GM18873 (cell line): ENCODE measurements around the gene HADHB.

Experiments
- ATAC-seq: cut with Tn5 transposase; IDR thresholded peaks from one replicate; pipeline ENCODE4 v1.9.1; 2021; ENCODE audit warnings: mild to moderate bottlenecking, moderate library complexity, moderate number of reproducible peaks; ENCODE audit not compliant: unreplicated experiment, low FRiP score

HADHB gene

DNA sequence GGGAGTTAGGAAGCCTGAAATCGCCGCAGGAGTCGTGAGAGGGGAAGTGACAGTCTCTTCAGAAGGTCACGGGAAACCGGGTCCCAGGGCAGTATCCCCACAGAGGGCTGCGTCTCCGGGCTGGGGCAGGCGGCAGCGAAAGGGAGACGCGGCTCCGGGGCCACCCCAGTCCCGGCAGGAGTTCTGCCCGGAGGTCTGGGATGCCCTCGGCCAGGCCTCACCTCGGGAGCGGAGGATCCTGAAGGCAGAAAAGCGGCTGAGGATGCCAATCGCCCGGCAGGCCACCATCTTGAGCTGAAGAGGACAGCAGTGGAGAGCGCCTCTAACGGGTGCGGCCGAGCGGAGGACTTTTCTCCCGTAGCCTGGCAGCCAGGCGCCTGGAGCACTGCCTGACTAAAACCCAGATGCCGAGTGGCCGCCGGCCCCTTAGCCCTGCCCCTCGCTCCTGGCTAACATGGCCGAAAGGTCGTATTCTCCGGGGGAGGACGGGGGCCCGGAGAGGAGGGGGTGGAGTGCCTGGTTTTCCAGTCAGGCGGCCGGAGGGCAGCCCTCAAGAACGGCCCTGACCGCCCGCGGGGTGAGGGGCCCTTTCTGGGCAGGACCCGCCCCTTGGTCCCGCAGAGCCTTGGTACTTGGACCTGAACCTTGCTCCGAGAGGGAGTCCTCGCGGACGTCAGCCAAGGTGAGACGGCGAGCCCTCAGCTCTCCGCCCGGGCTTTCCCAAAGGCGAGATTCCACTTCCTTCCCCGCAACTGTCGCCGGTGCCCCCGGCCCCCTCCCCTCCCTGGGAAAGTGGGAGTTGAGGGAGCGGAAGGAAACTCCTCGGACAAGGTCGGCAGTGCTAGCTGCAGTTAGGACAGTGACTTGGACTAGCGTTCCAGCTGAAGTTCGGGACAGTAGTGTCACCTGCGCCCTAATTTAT lies at the start of gene HADHB, which contains the start of gene HADHA:
Gene HADHB (plus strand): TSS at position 631 of the 922 bp plus-strand sequence. CDS start 9,316 bp downstream, outside the sequence.
Gene HADHA (minus strand): TSS at position 324 of the 922 bp plus-strand sequence. CDS start 36 bp downstream, at position 288.
- peak; percentile 48 for ATAC-seq

DNA sequence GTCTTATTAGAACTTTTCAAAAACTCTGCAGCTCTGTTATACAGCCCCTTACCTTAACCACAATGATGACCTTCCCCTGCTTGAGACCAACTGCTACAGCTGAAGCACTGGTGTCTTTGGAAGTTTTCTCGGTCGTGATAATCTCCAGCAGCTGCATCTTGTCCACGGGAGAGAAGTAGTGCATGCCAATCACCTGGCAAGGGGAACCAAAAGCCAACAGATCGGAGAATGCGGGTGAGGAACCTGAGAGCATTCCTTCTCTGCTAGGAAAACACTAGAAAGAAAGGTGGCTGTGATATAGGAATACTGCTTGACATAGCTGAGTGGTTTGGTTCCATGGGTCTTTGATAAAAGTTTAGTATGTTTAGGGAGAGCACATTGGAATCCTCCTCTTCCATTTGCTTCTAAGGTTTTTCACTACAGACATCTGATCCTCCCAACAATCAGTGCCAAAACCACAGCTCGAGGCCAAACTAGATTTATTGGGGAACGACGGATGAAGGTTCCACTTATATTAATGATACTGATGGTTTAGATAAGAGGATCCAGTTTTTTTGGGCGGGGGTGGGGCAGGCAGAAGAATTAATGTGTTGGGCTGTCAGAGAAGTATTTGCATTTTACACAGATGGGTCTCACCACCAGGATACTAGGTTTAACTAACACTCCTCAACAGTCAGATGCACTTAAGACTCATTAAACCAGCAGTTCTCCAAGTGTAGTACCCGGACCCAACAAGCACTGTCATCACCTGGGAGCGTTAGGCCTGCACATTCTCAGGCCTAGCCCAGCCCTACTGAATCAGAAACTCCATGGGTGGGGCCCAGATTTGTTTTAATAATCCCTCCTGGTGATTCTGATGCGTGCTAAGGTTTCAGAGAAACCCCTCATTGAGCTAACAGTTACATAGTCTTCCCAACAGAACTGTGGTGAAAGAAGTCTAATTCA lies 49.4 kb upstream of the HADHB start:
- ATAC-seq: no peak

DNA sequence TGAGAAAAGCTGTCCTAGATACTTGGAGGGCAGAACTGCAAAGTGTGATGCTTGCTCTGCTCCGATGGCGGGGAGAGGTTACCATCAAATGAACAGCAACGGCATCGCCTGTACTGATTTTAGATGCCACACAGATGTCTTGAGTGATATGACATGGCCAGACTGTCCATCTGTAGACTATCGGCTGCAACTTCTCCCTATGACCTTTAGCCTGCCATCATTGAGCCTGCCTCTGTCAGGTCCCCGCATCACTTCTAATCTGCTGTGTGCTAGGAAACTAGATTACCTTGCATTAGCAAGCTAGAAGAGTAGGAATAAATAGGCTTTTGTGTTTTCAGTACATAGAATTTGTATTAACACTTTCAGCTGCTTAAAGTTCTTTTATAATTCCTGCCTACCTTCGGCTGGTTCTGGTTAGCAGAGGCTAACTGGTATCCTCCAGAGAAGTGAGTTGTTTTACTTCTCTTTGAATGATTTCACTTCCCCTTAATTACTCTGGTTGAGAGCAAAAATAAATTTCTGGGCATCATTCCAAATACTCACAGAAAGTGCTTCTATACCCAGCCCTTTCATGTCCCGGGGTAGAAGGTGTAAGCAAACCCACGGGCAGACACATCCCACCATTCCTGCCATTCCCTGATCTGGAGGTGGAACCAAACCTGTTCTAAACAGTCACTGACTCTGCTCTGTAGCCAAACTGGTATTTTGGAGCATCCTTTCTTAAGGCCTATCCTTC lies 47.9 kb upstream of the HADHB start:
- no peak for ATAC-seq

DNA sequence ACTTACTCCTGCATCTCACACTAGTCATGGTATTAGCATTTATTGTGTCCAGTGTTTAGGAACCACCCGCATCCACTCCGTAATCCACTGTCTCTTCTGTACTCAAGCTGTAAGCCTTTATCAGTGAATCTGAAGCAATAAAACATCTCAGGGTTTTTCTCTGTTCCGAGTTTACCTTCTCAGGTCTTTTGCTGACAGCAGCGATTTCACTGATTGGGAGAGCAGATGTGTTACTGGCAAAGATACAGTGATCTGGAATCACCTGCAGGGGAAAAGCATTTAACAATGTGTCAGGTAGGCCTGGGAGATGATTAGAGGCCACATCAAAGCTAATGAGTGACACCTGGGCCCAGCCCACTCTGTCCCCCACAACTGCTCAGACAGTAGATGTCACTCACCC lies 47.2 kb upstream of the HADHB start:
- ATAC-seq: no peak

DNA sequence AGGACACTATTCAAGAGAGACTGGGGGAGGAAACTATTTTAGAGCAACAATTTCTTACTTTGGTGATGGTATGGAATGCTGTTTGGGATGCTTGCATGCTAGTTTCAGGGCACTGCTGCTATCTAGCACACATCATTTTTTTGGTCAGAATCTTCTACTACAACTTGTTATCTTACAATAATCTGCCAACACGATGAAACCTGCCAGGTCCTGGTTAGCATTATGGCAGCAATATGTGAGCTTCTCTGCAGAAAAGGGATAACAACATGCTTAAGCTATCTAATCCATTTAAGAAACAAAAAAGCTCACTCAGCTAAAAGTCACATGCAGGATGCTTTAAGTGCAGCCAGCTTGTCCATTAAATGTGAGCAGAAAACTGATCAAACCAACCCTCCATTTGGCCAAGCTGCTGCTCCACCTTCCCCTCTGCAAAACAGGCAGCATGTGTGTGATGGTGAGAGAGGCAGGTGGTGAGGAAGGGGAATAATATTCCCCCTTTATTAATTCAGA lies 41.7 kb upstream of the HADHB start:
- no peak for ATAC-seq

DNA sequence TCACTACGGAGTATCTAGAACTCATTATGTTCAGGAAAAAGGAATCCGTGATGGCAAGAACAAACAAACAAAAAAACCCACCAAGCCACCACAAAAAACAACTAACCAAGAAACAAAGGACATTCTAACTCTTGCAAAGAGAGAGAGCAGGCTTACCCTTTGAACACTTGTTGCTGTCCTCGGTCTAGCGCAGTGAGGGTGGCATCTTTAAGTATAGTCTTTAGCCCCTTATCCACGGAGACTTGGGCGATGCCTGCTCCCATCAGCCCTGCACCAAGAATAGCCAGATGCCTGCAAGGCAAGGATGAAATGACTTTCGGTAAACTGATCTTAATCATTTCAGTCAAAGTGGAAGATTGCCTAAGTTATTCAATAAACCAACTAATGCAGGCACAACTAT lies 40.8 kb upstream of the HADHB start:
- no peak for ATAC-seq

DNA sequence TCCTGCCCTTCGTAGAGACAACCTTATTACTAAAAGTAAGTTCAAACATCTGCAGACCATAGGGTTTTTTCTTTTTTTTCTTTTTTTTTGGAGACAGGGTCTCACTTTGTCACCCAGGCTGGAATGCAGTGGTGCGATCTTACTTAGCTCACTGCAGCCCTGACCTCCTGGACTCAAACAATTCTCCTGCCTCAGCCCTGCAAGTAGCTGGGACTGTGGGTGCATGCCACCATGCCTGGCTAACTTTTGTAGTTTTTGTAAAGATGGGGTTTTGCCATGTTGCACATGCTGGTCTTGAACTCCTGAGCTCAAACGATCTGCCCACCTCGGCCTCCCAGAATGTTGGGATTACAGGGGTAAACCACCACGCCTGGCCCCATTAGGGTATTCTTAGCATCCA lies 32.7 kb upstream of the HADHB start:
- no peak for ATAC-seq

DNA sequence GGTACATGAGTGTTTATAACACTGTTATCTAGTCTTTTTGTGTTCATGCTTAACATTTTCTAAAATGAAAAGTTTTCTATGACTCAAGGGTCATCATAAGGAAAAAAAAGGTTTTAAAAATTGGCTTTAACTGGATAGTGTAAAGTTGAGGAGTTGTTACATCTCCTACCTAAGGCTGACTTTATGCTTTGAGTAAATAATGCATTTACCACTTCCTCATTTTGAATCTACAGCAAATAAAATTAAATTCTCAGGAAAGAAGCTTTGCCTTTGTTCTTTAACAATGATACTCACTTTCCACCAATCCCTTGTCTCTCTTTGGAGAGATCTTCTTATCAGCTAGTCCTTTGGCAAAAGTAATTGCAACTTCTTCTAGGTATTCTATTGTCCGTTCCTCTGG lies 30.0 kb upstream of the HADHB start:
- ATAC-seq: no peak

DNA sequence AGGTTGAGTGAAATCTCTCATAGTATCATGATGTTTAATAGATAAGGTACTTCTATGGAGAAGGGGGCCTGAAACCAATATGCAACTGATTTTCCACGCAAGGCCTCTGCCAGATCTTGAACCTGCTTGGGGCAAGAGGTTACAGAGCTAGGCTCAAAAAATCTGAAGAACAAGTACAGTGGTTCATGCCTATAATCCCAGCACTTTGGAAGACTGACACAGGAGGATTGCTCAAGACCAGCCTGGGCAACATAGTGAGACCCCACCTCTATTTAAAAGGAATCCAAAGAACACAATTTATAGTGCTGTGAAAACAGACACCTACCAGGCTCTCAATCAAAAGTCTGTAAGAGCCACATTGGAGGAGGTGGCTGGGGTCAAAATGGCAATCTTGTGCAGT lies 28.9 kb upstream of the HADHB start:
- no peak for ATAC-seq

DNA sequence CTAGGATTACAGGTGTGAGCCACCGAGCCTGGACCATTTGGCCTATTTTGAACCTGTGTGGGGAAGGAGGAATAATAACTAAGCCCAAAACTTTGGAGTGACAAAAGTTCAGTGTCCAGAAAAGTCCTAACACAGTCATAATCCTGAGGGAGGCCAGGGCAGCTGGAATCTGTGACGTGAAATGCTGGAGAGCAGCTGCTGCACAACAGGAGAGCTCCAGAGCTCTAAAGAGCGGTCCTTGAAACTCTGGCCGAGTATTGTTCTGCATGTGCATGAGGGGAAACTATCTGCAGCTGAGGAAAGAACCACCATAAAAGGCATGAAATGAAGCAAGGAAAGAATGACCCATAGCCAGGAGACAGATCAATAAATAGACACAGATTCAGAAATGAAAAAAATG lies 28.2 kb upstream of the HADHB start:
- no peak for ATAC-seq

DNA sequence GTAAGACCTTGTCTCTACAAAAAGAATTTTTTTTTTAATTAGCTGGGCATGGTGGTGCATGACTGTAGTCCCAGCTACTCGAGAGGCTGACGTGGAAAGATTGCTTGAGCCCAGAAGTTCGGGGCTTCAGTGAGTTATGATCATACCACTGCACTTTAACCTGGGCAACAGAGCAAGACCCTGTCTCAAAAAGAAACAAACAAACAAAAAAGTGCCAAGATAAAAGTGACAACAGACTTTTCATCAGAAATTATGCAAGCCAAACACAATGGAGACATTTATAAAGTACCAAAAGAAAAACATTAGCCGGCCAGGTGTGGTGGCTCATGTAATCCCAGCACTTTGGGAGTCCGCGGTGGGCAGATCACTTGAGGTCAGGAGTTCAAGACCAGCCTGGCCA lies 27.0 kb upstream of the HADHB start:
- ATAC-seq: no peak

DNA sequence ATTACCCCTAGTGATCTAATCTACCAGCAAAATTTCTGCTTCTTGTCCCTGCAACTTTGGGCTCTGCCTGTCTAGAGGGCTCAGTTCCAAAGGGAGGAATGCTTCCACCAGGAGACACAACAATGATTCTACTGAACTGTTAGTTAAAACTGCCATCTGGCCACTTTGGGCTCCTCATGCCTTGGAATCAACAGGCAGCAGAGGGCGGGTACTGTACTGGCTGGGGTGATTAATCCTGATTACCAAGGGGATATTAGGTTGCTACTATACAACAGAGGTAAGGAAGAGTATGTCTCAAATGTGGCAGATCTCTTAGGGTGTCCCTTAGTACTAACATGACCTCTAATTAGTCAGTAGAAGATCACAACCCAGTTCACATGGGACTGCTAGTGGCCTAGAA lies 21.7 kb upstream of the HADHB start:
- ATAC-seq: no peak

DNA sequence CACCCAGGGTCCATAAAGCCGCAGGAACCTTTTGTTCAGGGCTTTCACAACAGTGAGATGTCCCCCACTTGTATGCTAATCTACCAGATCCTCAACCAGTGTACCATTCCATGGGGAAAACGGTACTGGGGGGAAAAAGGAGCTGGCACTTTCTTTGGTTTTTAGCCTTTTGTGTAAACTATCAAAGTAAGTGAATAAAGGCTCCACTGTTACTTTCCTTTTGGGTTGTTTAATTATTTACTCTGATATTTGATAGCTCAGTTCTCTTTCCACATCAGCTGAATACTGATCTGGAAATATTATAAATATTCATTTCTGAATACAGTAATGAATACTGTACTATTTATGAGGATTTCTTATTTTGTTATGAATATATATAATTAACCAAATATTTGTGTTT lies 20.6 kb upstream of the HADHB start:
- no peak for ATAC-seq

DNA sequence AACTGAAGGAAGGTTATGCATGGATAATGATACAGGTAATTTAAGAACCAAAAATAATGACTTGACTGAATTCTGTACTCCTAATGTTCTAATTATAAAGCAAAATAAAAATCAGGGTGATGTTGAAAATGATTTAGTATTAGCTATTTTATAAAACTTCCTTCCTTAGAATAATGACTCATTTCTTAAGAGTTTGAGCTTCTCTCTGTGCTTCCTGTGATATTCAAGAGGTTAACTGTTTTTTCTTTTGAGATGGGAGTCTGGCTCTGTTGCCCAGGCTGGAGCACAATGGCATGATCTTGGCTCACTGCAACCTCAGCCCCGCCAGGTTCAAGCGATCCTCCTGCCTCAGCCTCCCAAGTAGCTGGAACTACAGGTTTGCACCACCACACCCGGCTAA lies 15.1 kb upstream of the HADHB start:
- no peak for ATAC-seq

DNA sequence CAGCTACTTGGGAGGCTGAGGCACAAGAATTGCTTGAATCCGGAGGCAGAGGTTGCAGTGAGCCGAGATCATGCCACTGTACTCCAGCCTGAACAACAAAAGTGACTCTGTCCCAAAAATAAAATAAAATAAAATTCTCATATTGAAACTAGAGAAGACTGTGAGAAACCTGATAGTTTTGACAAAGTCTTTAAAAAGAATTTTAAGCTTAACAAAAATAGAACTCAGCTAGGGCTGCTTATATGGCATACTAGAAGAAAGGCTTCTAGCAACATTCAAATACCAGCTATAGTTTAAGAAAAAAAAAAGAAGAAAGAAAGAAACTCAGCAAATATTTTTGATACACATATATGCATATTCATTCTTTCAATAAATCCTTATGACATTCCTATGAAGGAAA lies 13.9 kb upstream of the HADHB start:
- ATAC-seq: no peak

DNA sequence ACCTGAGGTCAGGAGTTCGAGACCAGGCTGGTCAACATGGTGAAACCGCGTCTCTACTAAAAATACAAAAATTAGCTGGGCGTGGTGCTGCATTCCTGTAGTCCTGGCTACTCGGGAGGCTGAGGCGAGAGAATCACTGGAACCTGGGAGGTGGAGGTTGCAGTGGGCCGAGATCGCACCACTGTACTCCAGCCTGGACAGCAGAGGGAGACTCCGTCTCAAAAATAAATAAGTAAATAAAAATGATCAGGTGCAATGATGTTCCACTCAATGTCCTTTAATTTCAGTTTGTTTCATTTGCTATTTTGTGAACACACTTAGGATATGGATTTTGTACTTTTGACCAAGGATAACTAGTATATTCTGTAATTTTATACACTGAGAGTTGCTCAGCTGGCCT lies 9.7 kb upstream of the HADHB start:
- no peak for ATAC-seq

DNA sequence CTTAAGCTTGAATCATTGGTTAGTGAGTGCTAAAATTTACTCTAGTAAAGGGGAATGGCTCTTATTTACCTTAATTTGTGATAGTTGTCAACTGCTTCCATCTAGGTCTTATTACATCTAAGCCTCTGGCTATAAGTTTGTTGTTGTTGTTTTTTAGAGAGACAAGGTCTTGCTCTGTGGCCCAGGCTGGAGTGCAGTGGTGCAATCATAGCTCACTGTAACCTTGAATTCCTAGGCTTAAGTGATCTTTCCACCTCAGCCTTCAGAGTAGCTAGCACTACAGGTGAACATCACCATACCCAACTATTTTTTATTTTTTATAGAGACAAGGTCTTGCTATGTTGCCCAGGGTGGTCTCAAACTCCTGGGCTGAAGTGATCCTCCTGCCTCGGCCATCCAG lies 6.9 kb upstream of the HADHB start:
- no peak for ATAC-seq

DNA sequence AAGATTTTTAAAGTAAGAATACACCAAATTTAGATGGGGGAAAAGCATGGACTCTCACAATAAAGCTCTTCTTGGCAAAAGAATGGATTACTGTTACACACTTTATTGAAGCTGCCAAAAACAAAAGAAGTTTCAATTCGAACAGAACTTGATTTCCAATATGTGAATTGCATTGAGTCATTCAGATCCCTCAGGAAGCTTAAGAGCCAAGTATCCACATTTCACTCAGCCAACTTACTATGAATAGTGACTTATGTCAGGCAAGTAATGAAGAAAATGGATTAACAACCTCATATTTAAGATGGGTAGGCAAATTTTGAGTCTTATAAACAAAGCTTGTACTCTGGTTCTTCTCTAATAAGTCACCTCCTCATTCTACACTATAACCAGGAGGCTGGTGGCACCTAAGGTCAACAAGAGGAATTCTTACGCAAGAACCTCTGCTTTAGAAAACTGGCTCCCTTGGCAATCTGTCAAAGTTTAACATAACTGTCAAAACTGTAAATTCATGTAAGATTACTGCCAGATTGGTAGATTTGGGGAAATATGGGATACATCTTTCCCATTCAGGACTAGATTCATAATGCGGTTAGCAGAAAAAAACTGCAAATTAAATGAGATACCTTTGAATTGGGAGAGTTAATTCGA lies 6.3 kb upstream of the HADHB start:
- ATAC-seq: no peak

DNA sequence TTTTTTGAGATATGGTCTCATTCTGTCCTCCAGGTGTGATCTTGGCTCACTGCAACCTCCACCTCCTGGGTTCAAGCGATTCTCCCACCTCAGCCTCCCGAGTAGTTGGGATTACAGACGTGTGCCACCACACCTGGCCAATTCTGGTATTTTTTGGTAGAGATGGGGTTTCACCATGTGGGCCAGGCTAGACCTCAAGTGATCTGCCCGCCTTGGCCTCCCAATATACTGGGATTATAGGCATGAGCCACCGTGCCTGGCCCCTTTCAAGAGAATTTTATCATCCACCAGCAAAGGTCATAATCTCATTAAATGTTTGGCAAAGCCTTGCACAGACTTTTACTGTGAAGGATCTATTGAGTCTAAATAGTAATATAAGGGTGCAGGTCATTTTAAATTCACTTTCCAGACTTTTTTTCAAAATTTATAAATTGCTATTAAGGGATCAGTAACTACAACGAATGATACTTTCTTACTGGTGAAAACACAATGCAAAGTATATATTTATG lies 2.8 kb upstream of the HADHB start:
- no peak for ATAC-seq
